Natural killer cell (primary cell): ENCODE results near the gene KRTAP5-3. TPM values are rescaled to one million over a fixed set of nuclear protein-coding genes. Genes with fewer than 3 reads are reported as not detected.

ENCODE experiments used
- ATAC-seq, 3 donors: fragments of 150-1000 bp in 2 of 3; fragments of 200-7000 bp in 1 of 3; cut with Tn5 transposase; 1 replicate in 1 of 3; 2 replicates in 2 of 3; pipeline ENCODE4 v1.10.0; 2021; ENCODE audit warnings: mild to moderate bottlenecking in 2 of 3, moderate library complexity in 2 of 3
- DNase-seq, 2 donors: peaks; one replicate each; pipeline versions ENCODE4 v3.0.0 to v3.0.0-alpha.2; 2013 to 2021; ENCODE audit warnings: mixed read lengths in 1 of 2
- H3K27ac ChIP-seq: one replicate; pipeline ENCODE4 v1.5.1; 2013; ENCODE audit warnings: mild to moderate bottlenecking, low read length
- H3K27me3 ChIP-seq: one replicate; pipeline ENCODE4 v1.6.1; 2013; ENCODE audit warnings: low read length; ENCODE audit not compliant: control insufficient read depth, insufficient read depth
- H3K36me3 ChIP-seq: one replicate; pipeline ENCODE4 v1.6.1; 2013; ENCODE audit warnings: low read length; ENCODE audit not compliant: control insufficient read depth, insufficient read depth
- H3K4me1 ChIP-seq: one replicate; pipeline ENCODE4 v1.6.1; 2013; ENCODE audit warnings: low read length; ENCODE audit not compliant: control insufficient read depth, insufficient read depth
- H3K4me3 ChIP-seq: one replicate; pipeline ENCODE4 v1.5.1; 2013; ENCODE audit warnings: low read length
- H3K9me3 ChIP-seq: one replicate; pipeline ENCODE4 v1.6.1; 2013; ENCODE audit warnings: low read length; ENCODE audit not compliant: control insufficient read depth, insufficient read depth
- H3K27ac Mint-ChIP-seq, 2 donors: one replicate each; pipeline ENCODE4 v1.8.0; 2022; ENCODE audit warnings: mild to moderate bottlenecking in 2 of 2, mixed read lengths in 2 of 2, moderate library complexity in 1 of 2
- H3K27me3 Mint-ChIP-seq, 2 donors: one replicate each; pipeline ENCODE4 v1.8.0; 2022; ENCODE audit warnings: low read depth in 2 of 2, mixed read lengths in 2 of 2
- H3K36me3 Mint-ChIP-seq: one replicate; pipeline ENCODE4 v1.8.0; 2022; ENCODE audit warnings: mixed read lengths
- H3K4me1 Mint-ChIP-seq, 2 donors: one replicate each; pipeline ENCODE4 v1.8.0; 2022; ENCODE audit warnings: mixed read lengths in 2 of 2
- H3K4me3 Mint-ChIP-seq: one replicate; pipeline ENCODE4 v1.8.0; 2022; ENCODE audit warnings: mild to moderate bottlenecking, moderate library complexity, mixed read lengths
- H3K9me3 Mint-ChIP-seq, 2 donors: one replicate each; pipeline ENCODE4 v1.8.0; 2022; ENCODE audit warnings: mixed read lengths in 2 of 2
- WGBS: methylation state at CpG from one replicate; pipeline ENCODE4 v1.1.7; 2013; ENCODE audit warnings: missing lambda C conversion rate; ENCODE audit not compliant: insufficient coverage; 5-methylcytosine and 5-hydroxymethylcytosine counted together
- intact Hi-C: fragments of 100-400 bp; cut with micrococcal nuclease; formaldehyde crosslinking; loops from one replicate; pipeline ENCODE4 v1.14.2; 2022
- total RNA-seq, 4 donors: library from RNA; stranded (reverse); fragments of 120-200 nt in 1 of 4; gene quantifications; one replicate each; pipeline versions ENCODE4 v1.2.3 to v1.2.4, GENCODE V29; 2013 to 2022
- TF ChIP-seq, protein P1 (sequence below): fragments of 200-600 bp; IDR thresholded peaks from one replicate; pipeline ENCODE4 v1.8.0; 2022; ENCODE audit warnings: antibody characterized with exemption

The KRTAP5-3 gene
- total RNA-seq, 3 donors from 2014 or later (not counting 1 experiment from before 2014, with no cell fraction given): not detected

DNA sequence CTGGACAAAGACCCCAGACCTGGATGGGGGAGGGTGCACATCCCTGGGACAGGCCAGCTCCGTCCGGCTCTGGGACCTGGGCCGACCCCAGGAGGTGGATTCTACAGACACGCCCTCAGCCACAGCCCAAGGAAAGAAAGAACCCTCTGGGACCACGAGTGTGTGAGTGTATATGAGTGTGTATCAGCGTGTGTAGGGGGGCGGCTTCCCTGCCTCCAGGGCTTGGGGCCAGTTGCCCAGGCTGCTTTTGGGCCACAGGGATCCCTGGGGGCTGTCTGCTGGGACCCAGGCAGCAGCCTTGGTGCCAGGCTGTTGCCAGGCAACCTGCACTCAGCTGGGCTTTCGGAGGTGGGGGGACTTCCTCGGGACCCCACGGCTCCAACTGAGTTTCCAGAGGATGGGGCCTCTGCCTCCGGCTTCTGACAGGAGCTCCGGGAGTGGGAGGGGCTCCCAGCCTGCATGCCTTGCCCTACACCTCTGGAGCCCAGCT, 45.1 kb downstream of the KRTAP5-3 start:
- intact Hi-C loops: no loop called here
- H3K9me3 Mint-ChIP-seq: no peaks in the 10 kb centered on the region

GRCh38 chr11:1562469-1563148, 45.7 kb downstream of the KRTAP5-3 start:
- 89% methylated on average over 13 of the region's 14 CpGs for WGBS
- Mint-ChIP-seq H3K4me1 (peaks cover 0 to 8% of the 10 kb centered on the region in 2 donors), H3K4me3 (no peak overlapping the region), H3K27ac (peak overlapping the region in 1 of 2 donors; percentile 52), H3K9me3 (no peaks in the 10 kb centered on the region), H3K27me3 (peaks cover 0 to 7% of the 10 kb centered on the region in 2 donors), H3K36me3 (no peaks in the 10 kb centered on the region)
- DNase-seq (peak in 1 of 2 donors; percentile 28), ATAC-seq (peak in 1 of 3 donors; percentile 3)
- H3K4me3 ChIP-seq: no peak overlapping the region
- H3K27ac ChIP-seq: no peak overlapping the region
- no peaks in the 10 kb centered on the region for H3K36me3 ChIP-seq
- TF ChIP-seq, protein P1, sequence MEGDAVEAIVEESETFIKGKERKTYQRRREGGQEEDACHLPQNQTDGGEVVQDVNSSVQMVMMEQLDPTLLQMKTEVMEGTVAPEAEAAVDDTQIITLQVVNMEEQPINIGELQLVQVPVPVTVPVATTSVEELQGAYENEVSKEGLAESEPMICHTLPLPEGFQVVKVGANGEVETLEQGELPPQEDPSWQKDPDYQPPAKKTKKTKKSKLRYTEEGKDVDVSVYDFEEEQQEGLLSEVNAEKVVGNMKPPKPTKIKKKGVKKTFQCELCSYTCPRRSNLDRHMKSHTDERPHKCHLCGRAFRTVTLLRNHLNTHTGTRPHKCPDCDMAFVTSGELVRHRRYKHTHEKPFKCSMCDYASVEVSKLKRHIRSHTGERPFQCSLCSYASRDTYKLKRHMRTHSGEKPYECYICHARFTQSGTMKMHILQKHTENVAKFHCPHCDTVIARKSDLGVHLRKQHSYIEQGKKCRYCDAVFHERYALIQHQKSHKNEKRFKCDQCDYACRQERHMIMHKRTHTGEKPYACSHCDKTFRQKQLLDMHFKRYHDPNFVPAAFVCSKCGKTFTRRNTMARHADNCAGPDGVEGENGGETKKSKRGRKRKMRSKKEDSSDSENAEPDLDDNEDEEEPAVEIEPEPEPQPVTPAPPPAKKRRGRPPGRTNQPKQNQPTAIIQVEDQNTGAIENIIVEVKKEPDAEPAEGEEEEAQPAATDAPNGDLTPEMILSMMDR: no peak
- intact Hi-C loops: no loop called here
- no peaks in the 10 kb centered on the region for H3K27me3 ChIP-seq
- H3K4me1 ChIP-seq: peaks cover 11% of the 10 kb centered on the region
- H3K9me3 ChIP-seq: no peaks in the 10 kb centered on the region

More for the DNA sequence above, 45.1 kb downstream of the KRTAP5-3 start:
- Mint-ChIP-seq H3K27me3 (peaks cover 0 to 3% of the 10 kb centered on the region in 2 donors), H3K4me3 (no peak overlapping the region), H3K36me3 (no peaks in the 10 kb centered on the region), H3K27ac (peak overlapping the region in 1 of 2 donors; percentile 52), H3K4me1 (peaks cover 0 to 13% of the 10 kb centered on the region in 2 donors)
- H3K4me3 ChIP-seq: no peak overlapping the region
- no peaks in the 10 kb centered on the region for H3K9me3 ChIP-seq
- ATAC-seq: no peak
- TF ChIP-seq, protein P1: no peak
- H3K27ac ChIP-seq: no peak overlapping the region
- peak in 1 of 2 donors; percentile 9 for DNase-seq
- H3K27me3 ChIP-seq: no peaks in the 10 kb centered on the region
- H3K4me1 ChIP-seq: peaks cover 17% of the 10 kb centered on the region
- H3K36me3 ChIP-seq: no peaks in the 10 kb centered on the region
- WGBS: 80% methylated on average over 12 of the region's 12 CpGs

- DNase-seq (peak in 1 of 2 donors; percentile 10), ATAC-seq (no peak)
- H3K27me3 Mint-ChIP-seq: peaks cover 0 to 8% of the 10 kb centered on the region in 2 donors
- no peaks in the 10 kb centered on the region for H3K36me3 Mint-ChIP-seq
- no peak overlapping the region for H3K4me3 ChIP-seq
- H3K9me3 ChIP-seq: no peaks in the 10 kb centered on the region
- intact Hi-C loops: no loop called here
- H3K27me3 ChIP-seq: no peaks in the 10 kb centered on the region
- no peaks in the 10 kb centered on the region for H3K9me3 Mint-ChIP-seq
- peak overlapping the region; percentile 57 to 61 for H3K27ac Mint-ChIP-seq
- TF ChIP-seq, protein P1: no peak
- H3K36me3 ChIP-seq: no peaks in the 10 kb centered on the region
- H3K4me1 Mint-ChIP-seq: peaks cover 0 to 5% of the 10 kb centered on the region in 2 donors
- no peak overlapping the region for H3K27ac ChIP-seq
- H3K4me1 ChIP-seq: peaks cover 5% of the 10 kb centered on the region
- WGBS: 79% methylated on average over 5 of the region's 5 CpGs
- no peak overlapping the region for H3K4me3 Mint-ChIP-seq
These were observed 46.3 kb downstream of the KRTAP5-3 start for GRCh38 chr11:1561955-1562354.
